Astrocyte of the spinal cord (primary cell): Measurements from ENCODE around the gene AS3MT.
A peak's percentile ranks its signal among the peaks of the same experiment; 100 is the strongest.
"Not testable (repeated sequence)": the region's sequence is repeated elsewhere in the genome, so short reads cannot be mapped to it uniquely, and the experiment has no call there.

Experiments
- DNase-seq: peaks from one replicate; pipeline ENCODE4 v3.0.0; 2011; ENCODE audit warnings: low read depth, low spot score
- H3K4me3 ChIP-seq: 2 replicates; pipeline ENCODE4 v1.5.1; 2011; ENCODE audit warnings: low read depth, mild to moderate bottlenecking, low read length, moderate library complexity
- CTCF ChIP-seq: IDR thresholded peaks from 2 replicates; pipeline ENCODE4 v1.5.1; 2012; ENCODE audit warnings: low read depth, mild to moderate bottlenecking, low read length, inconsistent platforms
- in situ Hi-C: cut with HindIII; loops from 2 replicates; pipeline ENCODE4 v1.10.0; 2017; ENCODE audit warnings: low sequenced_read_pairs

AS3MT gene, protein sequence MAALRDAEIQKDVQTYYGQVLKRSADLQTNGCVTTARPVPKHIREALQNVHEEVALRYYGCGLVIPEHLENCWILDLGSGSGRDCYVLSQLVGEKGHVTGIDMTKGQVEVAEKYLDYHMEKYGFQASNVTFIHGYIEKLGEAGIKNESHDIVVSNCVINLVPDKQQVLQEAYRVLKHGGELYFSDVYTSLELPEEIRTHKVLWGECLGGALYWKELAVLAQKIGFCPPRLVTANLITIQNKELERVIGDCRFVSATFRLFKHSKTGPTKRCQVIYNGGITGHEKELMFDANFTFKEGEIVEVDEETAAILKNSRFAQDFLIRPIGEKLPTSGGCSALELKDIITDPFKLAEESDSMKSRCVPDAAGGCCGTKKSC

GRCh38 chr10:102869258-102870198, at the start of gene AS3MT:
AS3MT (plus strand) TSS chr10:102869470; CDS start chr10:102869593, 123 bp downstream.
- in situ Hi-C loops: no loop called here
- no peak for TF ChIP-seq CTCF
- peak within 1 kb of the TSS; percentile 49 for H3K4me3 ChIP-seq
- no peak for DNase-seq

- in situ Hi-C loops, H3K4me3 ChIP-seq, DNase-seq: not testable (repeated sequence)
Measured at GRCh38 chr10:102820008-102820407, 49.3 kb upstream of the AS3MT start.

DNA sequence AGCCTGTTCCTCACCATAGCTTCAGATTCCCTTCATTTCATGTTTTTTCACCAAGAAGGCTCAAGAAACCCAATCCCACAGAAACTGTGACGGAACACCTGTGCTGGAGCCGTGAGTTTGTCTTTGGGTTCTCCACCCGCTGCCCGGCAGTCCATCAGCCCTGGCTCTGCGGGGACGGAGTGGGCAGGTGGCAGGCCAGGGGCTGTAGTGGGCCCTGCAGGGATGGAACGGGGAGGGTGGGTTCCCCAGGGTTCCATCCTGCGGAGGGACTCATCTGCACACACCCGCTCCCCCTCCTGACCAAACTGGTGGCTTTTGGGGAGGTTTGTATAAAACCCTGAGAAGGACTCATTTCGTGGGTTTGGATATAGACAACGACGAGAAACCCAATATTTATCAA, 47.0 kb upstream of the AS3MT start:
- in situ Hi-C loops: no loop called here

DNA sequence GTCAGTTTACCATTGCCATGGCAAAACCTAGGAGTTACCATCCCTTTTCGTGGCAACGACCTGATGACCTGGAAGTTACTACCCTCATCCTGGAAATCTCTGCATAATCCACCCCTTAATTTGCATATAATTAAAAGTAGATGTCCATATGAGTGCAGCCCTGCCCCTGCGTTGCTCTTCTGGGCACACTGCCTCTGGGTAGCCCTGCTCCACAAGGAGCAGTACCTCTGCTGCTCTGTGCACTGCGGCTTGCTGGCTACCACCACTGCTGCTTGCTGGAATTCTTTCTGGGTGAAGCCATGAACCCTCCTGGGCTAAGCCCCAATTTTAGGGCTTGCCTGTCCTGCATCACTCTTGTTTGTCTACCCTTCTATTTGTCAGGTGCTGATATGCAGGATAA, 44.6 kb upstream of the AS3MT start:
- DNase-seq: no peak
- no peak overlapping the region for H3K4me3 ChIP-seq
- in situ Hi-C loops: no loop called here
- TF ChIP-seq CTCF: no peak

More for the DNA sequence above, 47.0 kb upstream of the AS3MT start:
- H3K4me3 ChIP-seq: no peak overlapping the region
- no peak for DNase-seq
- TF ChIP-seq CTCF: no peak

DNA sequence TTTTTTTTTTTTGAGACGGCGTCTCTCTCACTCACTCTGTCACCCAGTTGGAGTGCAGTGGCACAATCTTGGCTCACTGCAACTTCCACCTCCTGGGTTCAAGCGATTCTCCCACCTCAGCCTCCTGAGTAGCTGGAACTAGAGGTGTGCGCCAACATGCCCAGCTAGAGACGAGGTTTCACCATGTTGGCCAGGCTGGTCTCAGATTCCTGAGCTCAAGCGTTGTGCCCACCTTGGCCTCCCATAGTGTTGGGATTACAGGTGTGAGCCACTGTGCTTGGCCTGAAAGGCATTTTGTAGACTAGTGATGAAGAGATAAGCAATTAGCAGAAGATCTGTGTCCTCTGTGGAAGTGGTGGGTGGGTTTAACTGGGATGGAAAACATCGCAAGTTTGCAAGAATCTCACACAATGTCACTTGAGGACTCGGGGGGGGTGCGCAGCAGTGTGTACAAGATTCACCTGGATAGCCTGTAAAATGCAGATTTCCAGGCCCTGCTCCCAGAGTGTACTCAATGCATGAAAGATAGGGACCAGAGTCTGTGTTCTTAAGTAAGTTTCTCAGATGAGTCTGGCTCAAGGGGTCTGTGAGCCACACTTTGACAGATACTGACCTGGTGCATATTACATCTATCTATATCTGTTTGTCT, 43.0 kb upstream of the AS3MT start:
- in situ Hi-C loops: no loop called here
- no peak overlapping the region for H3K4me3 ChIP-seq
- no peak for DNase-seq
- no peak for TF ChIP-seq CTCF

- TF ChIP-seq CTCF: no peak
- DNase-seq: no peak
- in situ Hi-C loops: no loop called here
- H3K4me3 ChIP-seq: no peak overlapping the region
Measured at GRCh38 chr10:102827597-102827975, 41.7 kb upstream of the AS3MT start.
